H1 (cell line): ENCODE results near the gene S100A11. TPM values are rescaled to one million over a fixed set of nuclear protein-coding genes. Genes with fewer than 3 reads are reported as not detected.

Experiments used
- CTCF ChIA-PET: fragments of 300-600 bp; sonication (Branson Sonifier 250); formaldehyde crosslinking; loops from one replicate; lab custom pipeline; 2021; ENCODE audit not compliant: partially characterized antibody; lab: Charles Lee
- POLR2A ChIA-PET: fragments of 300-600 bp; sonication (Branson Sonifier 250); formaldehyde crosslinking; loops from one replicate; lab custom pipeline; 2021; ENCODE audit warnings: inconsistent platforms; ENCODE audit not compliant: partially characterized antibody; lab: Charles Lee
- DNase-seq, 2 experiments: peaks; one replicate each; pipeline versions ENCODE4 v3.0.0 to v3.0.0-alpha.2; 2010 to 2022; ENCODE audit warnings: low spot score in 2 of 2, low read depth in 1 of 2, mixed read lengths in 1 of 2
- FAIRE-seq: peaks from 2 replicates; lab custom pipeline; 2011; peaks lifted over from hg19 to GRCh38; lab: Jason Lieb, UNC
- H2AFZ ChIP-seq: 2 replicates; pipeline ENCODE4 v1.8.1; 2012; ENCODE audit warnings: low read length, inconsistent platforms
- H2AK5ac ChIP-seq: 2 replicates; pipeline ENCODE4 v1.6.1; 2013; ENCODE audit warnings: low read depth, low read length
- H2BK120ac ChIP-seq: replicated peaks from 2 replicates; pipeline ENCODE3; 2013; ENCODE audit warnings: low read depth, low read length, inconsistent platforms
- H2BK12ac ChIP-seq: 2 replicates; pipeline ENCODE4 v1.6.1; 2013; ENCODE audit warnings: low read depth, low read length
- H2BK15ac ChIP-seq: 2 replicates; pipeline ENCODE4 v1.6.1; 2013; ENCODE audit warnings: low read length
- H2BK20ac ChIP-seq: 2 replicates; pipeline ENCODE4 v1.6.1; 2013; ENCODE audit warnings: low read length
- H2BK5ac ChIP-seq: 2 replicates; pipeline ENCODE4 v1.6.1; 2013; ENCODE audit warnings: low read depth, low read length
- H3K14ac ChIP-seq: 2 replicates; pipeline ENCODE4 v1.6.1; 2013; ENCODE audit warnings: inconsistent platforms; ENCODE audit not compliant: insufficient read length
- H3K18ac ChIP-seq: 2 replicates; pipeline ENCODE4 v1.6.1; 2013; ENCODE audit warnings: low read length; ENCODE audit errors: extremely low read depth
- H3K23ac ChIP-seq: 2 replicates; pipeline ENCODE4 v1.6.1; 2013; ENCODE audit warnings: inconsistent platforms; ENCODE audit not compliant: insufficient read length
- H3K23me2 ChIP-seq: 2 replicates; pipeline ENCODE4 v1.6.1; 2013; ENCODE audit warnings: low read depth, low read length
- H3K27ac ChIP-seq: 2 replicates; pipeline ENCODE4 v1.6.1; 2011; ENCODE audit warnings: low read depth, low read length, inconsistent platforms
- H3K27me3 ChIP-seq, 4 experiments: replicated peaks in 1 of 4; 1 replicate in 1 of 4; 2 replicates in 3 of 4; pipeline versions ENCODE4 v1.6.1 to v1.8.1; 2011 to 2013; ENCODE audit warnings: low read length in 3 of 4, mild to moderate bottlenecking in 3 of 4, inconsistent platforms in 2 of 4, mixed read lengths in 2 of 4, moderate library complexity in 1 of 4; ENCODE audit not compliant: control insufficient read depth in 3 of 4, insufficient read depth in 3 of 4; ENCODE audit errors: extremely low read depth in 1 of 4
- H3K36me3 ChIP-seq, 4 experiments: 2 replicates each; pipeline versions ENCODE4 v1.6.1 to v1.8.1; 2011 to 2013; ENCODE audit warnings: mild to moderate bottlenecking in 4 of 4, low read length in 3 of 4, moderate library complexity in 2 of 4, control low read depth in 1 of 4, inconsistent platforms in 1 of 4; ENCODE audit not compliant: insufficient read depth in 4 of 4, control insufficient read depth in 2 of 4
- H3K4ac ChIP-seq: replicated peaks from 2 replicates; pipeline ENCODE3; 2013; ENCODE audit warnings: low read length, low read depth, mixed read lengths, inconsistent platforms; ENCODE audit not compliant: insufficient read length
- H3K4me1 ChIP-seq, 4 experiments: replicated peaks in 1 of 4; 1 replicate in 1 of 4; 2 replicates in 3 of 4; pipeline versions ENCODE4 v1.6.1 to v1.8.1; 2011 to 2013; ENCODE audit warnings: low read length in 3 of 4, inconsistent platforms in 2 of 4, mixed read lengths in 1 of 4; ENCODE audit not compliant: insufficient read depth in 4 of 4, control insufficient read depth in 3 of 4
- H3K4me2 ChIP-seq, 2 experiments: 2 replicates each; pipeline versions ENCODE4 v1.6.1 to v1.8.1; 2011 to 2013; ENCODE audit warnings: low read depth in 2 of 2, low read length in 2 of 2, control low read depth in 1 of 2, inconsistent platforms in 1 of 2, mild to moderate bottlenecking in 1 of 2; ENCODE audit not compliant: insufficient read depth in 1 of 2
- H3K4me3 ChIP-seq, 4 experiments: fragments of 200-600, 300-600 bp in 1 of 4; sonication (generic), shearing (Covaris generic), sonication (Bioruptor Twin) in 1 of 4; 2 replicates each; pipeline versions ENCODE4 v1.5.1 to v1.8.1; 2011 to 2016; ENCODE audit warnings: low read length in 4 of 4, low read depth in 3 of 4, control low read depth in 2 of 4, inconsistent platforms in 2 of 4, mild to moderate bottlenecking in 2 of 4, mixed read lengths in 1 of 4, moderate library complexity in 1 of 4; ENCODE audit not compliant: insufficient read depth in 2 of 4; ENCODE audit errors: extremely low read depth in 1 of 4
- H3K56ac ChIP-seq: replicated peaks from 2 replicates; pipeline ENCODE3; 2013; ENCODE audit warnings: low read depth, mild to moderate bottlenecking, mixed read lengths, low read length, inconsistent platforms; ENCODE audit not compliant: insufficient read length
- H3K79me1 ChIP-seq: 2 replicates; pipeline ENCODE4 v1.6.1; 2013; ENCODE audit warnings: low read depth, low read length, control low read depth
- H3K79me2 ChIP-seq, 2 experiments: 2 replicates each; pipeline versions ENCODE4 v1.6.1 to v1.8.1; 2012 to 2013; ENCODE audit warnings: low read length in 2 of 2, mild to moderate bottlenecking in 2 of 2, inconsistent platforms in 1 of 2; ENCODE audit not compliant: insufficient read depth in 2 of 2, control insufficient read depth in 1 of 2
- H3K9ac ChIP-seq, 4 experiments: replicated peaks in 1 of 4; 1 replicate in 1 of 4; 2 replicates in 3 of 4; pipeline versions ENCODE4 v1.6.1 to v1.8.1; 2011 to 2013; ENCODE audit warnings: low read depth in 3 of 4, low read length in 3 of 4, control low read depth in 2 of 4, mild to moderate bottlenecking in 2 of 4, moderate library complexity in 2 of 4, inconsistent platforms in 1 of 4; ENCODE audit errors: extremely low read depth in 1 of 4
- H3K9me3 ChIP-seq, 2 experiments: 2 replicates each; pipeline versions ENCODE4 v1.6.1 to v1.8.1; 2012 to 2013; ENCODE audit warnings: mild to moderate bottlenecking in 2 of 2, moderate library complexity in 2 of 2, control low read depth in 1 of 2, inconsistent platforms in 1 of 2, low read depth in 1 of 2, low read length in 1 of 2, mixed read lengths in 1 of 2; ENCODE audit not compliant: insufficient read depth in 2 of 2
- H4K20me1 ChIP-seq, 2 experiments: replicated peaks in 1 of 2; 2 replicates each; pipeline versions ENCODE3 to v1.8.1; 2011 to 2013; ENCODE audit warnings: inconsistent platforms in 2 of 2, low read length in 2 of 2, mild to moderate bottlenecking in 1 of 2; ENCODE audit not compliant: insufficient read depth in 2 of 2, control insufficient read depth in 1 of 2
- H4K5ac ChIP-seq: 2 replicates; pipeline ENCODE4 v1.6.1; 2013; ENCODE audit warnings: low read length, low read depth, mixed read lengths, inconsistent platforms; ENCODE audit not compliant: insufficient read length
- H4K8ac ChIP-seq: 2 replicates; pipeline ENCODE4 v1.8.0; 2013; ENCODE audit warnings: mild to moderate bottlenecking, moderate library complexity, low read length, inconsistent platforms; ENCODE audit not compliant: insufficient read depth; ENCODE audit errors: extremely low read depth
- H4K91ac ChIP-seq: replicated peaks from 2 replicates; pipeline ENCODE3; 2013; ENCODE audit warnings: low read length, mixed read lengths, inconsistent platforms; ENCODE audit not compliant: insufficient read length
- CTCF ChIP-seq, 3 experiments: IDR thresholded peaks; 1 replicate in 2 of 3; 2 replicates in 1 of 3; pipeline versions ENCODE4 v1.5.1 to v1.6.1; 2011; ENCODE audit warnings: low read length in 3 of 3, mild to moderate bottlenecking in 3 of 3, inconsistent platforms in 2 of 3, low read depth in 1 of 3, moderate library complexity in 1 of 3; ENCODE audit not compliant: insufficient read depth in 1 of 3; ENCODE audit errors: control extremely low read depth in 1 of 3
- HDAC6 ChIP-seq: IDR thresholded peaks from one replicate; pipeline ENCODE4 v1.7.1; 2012; ENCODE audit warnings: low read depth, mild to moderate bottlenecking, inconsistent platforms, low read length, moderate library complexity
- POLR2A ChIP-seq, 2 experiments: IDR thresholded peaks; 1 replicate in 1 of 2; 2 replicates in 1 of 2; pipeline ENCODE4 v1.6.1; 2011; ENCODE audit warnings: low read depth in 2 of 2, low read length in 2 of 2, mild to moderate bottlenecking in 2 of 2; ENCODE audit errors: control extremely low read depth in 1 of 2
- RAD21 ChIP-seq, 2 experiments: IDR thresholded peaks in 1 of 2; conservative IDR thresholded peaks in 1 of 2; 2 replicates each; pipeline ENCODE4 v1.6.1; 2011; ENCODE audit warnings: low read depth in 2 of 2, low read length in 2 of 2, improper control_type of control experiment in 1 of 2, inconsistent platforms in 1 of 2, mild to moderate bottlenecking in 1 of 2, moderate library complexity in 1 of 2
- WGBS, 2 experiments: shearing (Covaris generic) in 1 of 2; methylation state at CpG; one replicate each; pipeline versions ENCODE4 v1.1.6 to v1.1.7; 2013 to 2015; ENCODE audit warnings: low lambda C conversion rate in 2 of 2, mixed read lengths in 2 of 2, inconsistent platforms in 1 of 2, low coverage in 1 of 2, missing lambda C conversion rate in 1 of 2; ENCODE audit not compliant: insufficient replicate concordance in 2 of 2, insufficient coverage in 1 of 2, insufficient read length in 1 of 2; ENCODE audit errors: extremely low coverage in 1 of 2, missing lambda C conversion rate in 1 of 2; 5-methylcytosine and 5-hydroxymethylcytosine counted together
- polyA plus RNA-seq, 7 experiments: library from polyadenylated mRNA; depleted of rRNA in 3 of 7; stranded (reverse) in 5 of 7; unstranded in 2 of 7; fragments of >200 nt in 5 of 7; fragments of 200-250 nt in 2 of 7; gene quantifications; 1 replicate in 5 of 7; 2 replicates in 1 of 7; 4 replicates in 1 of 7; pipeline versions ENCODE4 v1.2.1 to v1.2.3, GENCODE V29; 2011 to 2013; ENCODE audit warnings: missing spikeins in 2 of 7, mixed read lengths in 2 of 7
- total RNA-seq: library from RNA; stranded (reverse); fragmentation: NEBNext Ultra II Directional; extraction: Animal tissue kit (Norgen Biotek cat#: 25700); gene quantifications from 2 replicates; pipeline ENCODE4 v1.2.1, GENCODE V29; 2021

The S100A11 gene
- total and polyA plus RNA-seq, 2 of the 8 experiments (the other 6 are each of a cell fraction or from before 2014, with no cell fraction given) = 120 to 343 TPM

GRCh38 chr1:152001631-152002584, 34.9 kb downstream of the S100A11 start:
- Histone ChIP-seq H3K4me1 (peaks cover 0 to 4% (median 0%) of the 10 kb centered on the region in 4 experiments; a peak in 1 of 7 replicates), H3K56ac (no peak overlapping the region), H2BK12ac (peak overlapping the region; percentile 1; the same call in 1 of the 2 replicates), H3K23ac (no peak overlapping the region), H4K5ac (no peak overlapping the region), H3K14ac (no peak overlapping the region), H3K27me3 (no peaks in the 10 kb centered on the region), H3K4me2 (no peak overlapping the region), H3K79me1 (no peaks in the 10 kb centered on the region), H2BK15ac (no peak overlapping the region), H3K4me3 (no peak overlapping the region), H2BK5ac (no peak overlapping the region), H4K91ac (no peak overlapping the region), H3K4ac (no peak overlapping the region), H2BK20ac (no peak overlapping the region), H2AK5ac (no peak overlapping the region; the same call in 1 of the 2 replicates), H3K27ac (no peak overlapping the region), H4K8ac (no peak overlapping the region), H4K20me1 (no peaks in the 10 kb centered on the region), H2BK120ac (no peak overlapping the region), H3K23me2 (no peaks in the 10 kb centered on the region), H3K79me2 (no peaks in the 10 kb centered on the region), H3K18ac (no peak overlapping the region; the same call in 1 of the 2 replicates), H3K9me3 (no peaks in the 10 kb centered on the region), H2AFZ (peak overlapping the region; percentile 8; the same call in 1 of the 2 replicates), H3K9ac (no peak overlapping the region), H3K36me3 (no peaks in the 10 kb centered on the region)
- peak in 1 of 2 experiments; percentile 88 for DNase-seq
- CTCF ChIA-PET = interaction anchor here (0.5 to 31.0 kb wide), 42 partner anchors 10 to 1630 kb away, joined by 3 to 553 read pairs (median 5); partner anchors contain the start of genes C2CD4D, S100A11 and THEM4
- POLR2A ChIA-PET = interaction anchor here (0.8 to 1.1 kb wide), 4 partner anchors 19 to 93 kb away, joined by 3 to 4 read pairs (median 3); partner anchors contain the start of gene THEM4
- TF ChIP-seq CTCF (IDR thresholded peaks at IDR 0.05; ENCODE audit: control extremely low read depth in 1 of 3, insufficient read depth in 1 of 3, low read depth in 1 of 3, low read length in 3 of 3) = peak; percentile 67 to 87 (median 85)
- no peak for TF ChIP-seq POLR2A (IDR thresholded peaks at IDR 0.05; ENCODE audit: control extremely low read depth in 1 of 2, low read depth in 2 of 2, low read length in 2 of 2)
- peak; percentile 92 to 94 for TF ChIP-seq RAD21 (IDR thresholded peaks at IDR 0.05 in 1 of 2, conservative IDR thresholded peaks at IDR 0.05 in 1 of 2; ENCODE audit: low read depth in 2 of 2, low read length in 2 of 2)
- TF ChIP-seq HDAC6 = no peak
- 73% methylated on average over 4 of the region's 4 CpGs; no CpG with 5 or more reads in 1 of the 2 experiments for WGBS, 2 experiments
- peak; percentile 88 for FAIRE-seq
